GM12873 (cell line): ENCODE measurements around the gene MYOM1.

Experiments used
- TF ChIP-seq, protein P1 (sequence below): IDR thresholded peaks from 2 replicates; pipeline ENCODE4 v1.5.1; 2012; ENCODE audit warnings: low read depth, mild to moderate bottlenecking, moderate library complexity, low read length, control low read depth; ENCODE audit not compliant: insufficient read depth; ENCODE audit errors: missing control alignments

MYOM1 gene

GRCh38 chr18:3177902-3178687 lies 41.7 kb downstream of the MYOM1 start:
- TF ChIP-seq, protein P1, sequence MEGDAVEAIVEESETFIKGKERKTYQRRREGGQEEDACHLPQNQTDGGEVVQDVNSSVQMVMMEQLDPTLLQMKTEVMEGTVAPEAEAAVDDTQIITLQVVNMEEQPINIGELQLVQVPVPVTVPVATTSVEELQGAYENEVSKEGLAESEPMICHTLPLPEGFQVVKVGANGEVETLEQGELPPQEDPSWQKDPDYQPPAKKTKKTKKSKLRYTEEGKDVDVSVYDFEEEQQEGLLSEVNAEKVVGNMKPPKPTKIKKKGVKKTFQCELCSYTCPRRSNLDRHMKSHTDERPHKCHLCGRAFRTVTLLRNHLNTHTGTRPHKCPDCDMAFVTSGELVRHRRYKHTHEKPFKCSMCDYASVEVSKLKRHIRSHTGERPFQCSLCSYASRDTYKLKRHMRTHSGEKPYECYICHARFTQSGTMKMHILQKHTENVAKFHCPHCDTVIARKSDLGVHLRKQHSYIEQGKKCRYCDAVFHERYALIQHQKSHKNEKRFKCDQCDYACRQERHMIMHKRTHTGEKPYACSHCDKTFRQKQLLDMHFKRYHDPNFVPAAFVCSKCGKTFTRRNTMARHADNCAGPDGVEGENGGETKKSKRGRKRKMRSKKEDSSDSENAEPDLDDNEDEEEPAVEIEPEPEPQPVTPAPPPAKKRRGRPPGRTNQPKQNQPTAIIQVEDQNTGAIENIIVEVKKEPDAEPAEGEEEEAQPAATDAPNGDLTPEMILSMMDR = no peak

- TF ChIP-seq, protein P1 = no peak
Measured at GRCh38 chr18:3175195-3175758, 44.5 kb downstream of the MYOM1 start.

DNA sequence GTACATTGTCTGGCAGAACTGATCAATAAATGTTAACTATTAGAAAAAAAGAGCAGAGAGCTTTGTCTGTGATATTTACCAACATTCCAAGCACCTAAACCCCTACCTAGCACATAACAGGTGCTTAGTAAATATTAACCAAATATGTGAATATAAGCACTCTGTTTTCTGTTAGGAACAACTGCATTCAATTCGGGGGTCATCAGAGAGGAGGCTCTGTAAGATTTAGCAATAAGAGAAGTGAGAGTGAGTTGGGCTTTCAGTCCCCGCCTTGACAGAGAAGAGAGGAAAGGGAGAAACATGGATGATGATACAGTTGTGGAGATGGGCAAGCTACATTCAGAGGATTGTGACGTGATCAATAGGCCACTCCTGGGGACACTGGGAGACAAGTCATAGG lies 47.7 kb downstream of the MYOM1 start:
- TF ChIP-seq, protein P1 = no peak

DNA sequence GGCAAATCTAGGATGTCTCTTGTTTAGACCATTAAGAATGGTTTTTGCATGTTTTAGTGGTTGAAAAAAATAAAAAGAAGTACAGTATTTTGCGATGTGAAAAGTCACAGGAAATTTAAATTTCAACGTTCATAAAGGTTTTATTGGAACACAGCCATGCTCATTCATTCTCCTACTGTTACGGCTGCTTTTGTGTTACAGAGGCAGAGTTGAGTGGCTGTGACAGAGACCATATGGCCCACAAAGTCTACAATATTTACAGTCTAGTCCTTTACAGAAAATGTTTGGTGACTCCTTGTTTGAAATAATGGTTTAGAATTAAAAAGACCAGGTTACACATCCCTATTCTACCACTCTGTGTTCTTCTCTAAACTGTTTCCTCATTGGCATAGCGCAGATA lies 48.1 kb downstream of the MYOM1 start:
- TF ChIP-seq, protein P1 = no peak

DNA sequence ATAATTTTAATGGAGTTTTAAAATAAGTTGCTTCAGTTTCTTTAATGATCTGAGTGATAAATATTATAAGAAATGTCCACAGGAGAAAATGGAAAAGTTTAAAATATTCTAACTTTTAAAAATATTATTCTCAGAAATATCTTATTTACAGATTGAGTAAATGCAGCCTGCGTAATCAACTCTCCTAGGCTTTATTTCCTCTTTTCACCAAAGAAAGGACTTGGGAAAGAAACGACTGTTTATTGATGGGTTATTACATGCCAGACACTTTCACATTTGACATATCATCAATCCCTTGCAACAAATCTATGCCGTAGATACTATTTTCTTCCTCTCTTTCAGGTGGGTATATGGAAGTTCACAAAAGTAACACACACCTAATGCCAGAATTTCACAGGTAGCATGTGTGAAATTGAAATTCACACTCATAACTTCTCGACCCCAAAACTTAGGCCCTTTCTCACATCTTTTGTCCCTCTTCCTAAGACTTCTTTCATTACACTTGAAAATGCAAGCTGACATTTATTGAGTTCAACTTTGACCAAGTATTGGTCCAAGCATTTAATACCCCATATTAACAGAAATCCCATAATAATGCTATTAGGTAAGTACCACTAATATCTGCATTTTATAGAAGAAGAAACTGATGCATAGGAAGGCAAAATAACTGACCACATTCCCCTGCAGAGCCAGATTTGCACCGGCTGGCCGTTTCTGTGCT lies 49.2 kb downstream of the MYOM1 start:
- TF ChIP-seq, protein P1 = no peak

DNA sequence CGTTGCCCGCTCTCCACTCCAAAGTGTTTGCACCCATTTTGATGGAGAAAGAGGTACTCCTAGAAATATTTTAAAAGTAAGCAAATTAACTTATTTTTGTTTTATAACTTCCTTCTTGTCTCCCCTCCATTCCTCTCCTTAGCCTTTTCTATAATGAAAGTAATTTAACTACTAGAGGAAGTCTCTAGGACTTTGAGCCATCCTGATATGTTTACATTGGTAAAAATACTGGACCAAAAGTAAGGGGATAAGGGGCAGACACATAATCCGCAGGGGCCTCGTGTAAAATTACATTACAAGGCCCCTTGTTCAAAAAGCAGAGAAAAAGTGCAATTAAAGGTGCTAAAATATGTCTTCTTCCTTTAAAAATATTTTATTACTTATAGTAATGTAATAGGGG lies 55.4 kb downstream of the MYOM1 start:
- TF ChIP-seq, protein P1 = no peak

DNA sequence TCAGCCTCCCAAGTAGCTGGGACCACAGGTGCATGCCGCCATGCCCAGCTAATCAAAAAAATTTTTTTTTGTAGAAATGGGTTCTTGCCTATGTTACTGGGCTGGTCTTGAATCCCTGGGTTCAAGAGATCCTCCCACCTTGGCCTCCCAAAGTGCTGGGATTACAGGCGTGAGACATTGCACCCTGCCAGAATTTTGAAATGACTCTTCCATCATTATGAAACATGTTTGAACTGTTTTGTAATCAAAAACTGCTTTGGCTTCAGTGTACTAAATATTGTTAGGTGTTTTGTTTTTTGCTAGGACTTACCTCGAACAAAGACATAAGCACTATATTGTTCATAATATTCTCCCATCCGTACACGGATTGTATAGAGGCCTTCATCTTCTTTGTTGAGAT lies 55.8 kb downstream of the MYOM1 start:
- TF ChIP-seq, protein P1 = no peak
